Smooth muscle cell (in vitro differentiated cells): Measurements from ENCODE around the gene CBARP. TPM values are rescaled to one million over a fixed set of nuclear protein-coding genes. Genes with fewer than 3 reads are reported as not detected.

Experiments
- DNase-seq: peaks from one replicate; lab custom pipeline; 2025; ENCODE audit not compliant: unreplicated experiment; lab: John Stamatoyannopoulos, UW
- H2AFZ ChIP-seq: fragments of 200-600 bp; sonication (generic); 2 replicates; pipeline ENCODE4 v1.6.0; 2016; ENCODE audit warnings: antibody characterized with exemption, low read depth, mild to moderate bottlenecking
- H3F3A ChIP-seq: fragments of 200-600 bp; sonication (generic); 2 replicates; pipeline ENCODE4 v1.6.0; 2017; ENCODE audit warnings: antibody characterized with exemption, low read depth
- H3K27ac ChIP-seq: fragments of 200-600 bp; sonication (generic); 2 replicates; pipeline ENCODE4 v1.5.1; 2016; ENCODE audit warnings: low read depth, mild to moderate bottlenecking
- H3K27me3 ChIP-seq: fragments of 200-600 bp; sonication (generic); 2 replicates; pipeline ENCODE4 v1.6.1; 2016; ENCODE audit warnings: low read depth, mild to moderate bottlenecking
- H3K36me3 ChIP-seq: fragments of 200-600 bp; sonication (generic); 2 replicates; pipeline ENCODE4 v1.5.1; 2016; ENCODE audit warnings: low read depth
- H3K4me1 ChIP-seq: fragments of 200-600 bp; sonication (generic); 2 replicates; pipeline ENCODE4 v1.5.1; 2016; ENCODE audit warnings: low read depth
- H3K4me2 ChIP-seq: fragments of 200-600 bp; sonication (generic); 2 replicates; pipeline ENCODE4 v1.6.0; 2016; ENCODE audit warnings: mild to moderate bottlenecking
- H3K4me3 ChIP-seq: fragments of 200-600 bp; sonication (generic); 2 replicates; pipeline ENCODE4 v1.5.1; 2016; ENCODE audit warnings: mild to moderate bottlenecking
- H3K79me2 ChIP-seq: fragments of 200-600 bp; sonication (generic); 2 replicates; pipeline ENCODE4 v1.6.0; 2016; ENCODE audit warnings: low read depth, mild to moderate bottlenecking
- H3K9ac ChIP-seq: fragments of 200-600 bp; sonication (generic); 2 replicates; pipeline ENCODE4 v1.6.0; 2016; ENCODE audit warnings: low read depth
- H3K9me3 ChIP-seq: fragments of 200-600 bp; sonication (generic); replicated peaks from 2 replicates; pipeline ENCODE4 v1.5.1; 2016; ENCODE audit warnings: low read depth
- H4K20me1 ChIP-seq: fragments of 200-600 bp; sonication (generic); 2 replicates; pipeline ENCODE4 v1.6.0; 2016; ENCODE audit warnings: low read depth
- CTCF ChIP-seq: fragments of 200-600 bp; sonication (generic); IDR thresholded peaks from 2 replicates; pipeline ENCODE4 v1.5.1; 2017; ENCODE audit warnings: borderline replicate concordance, mild to moderate bottlenecking, antibody characterized with exemption; ENCODE audit not compliant: insufficient read depth, poor library complexity, severe bottlenecking
- WGBS: methylation state at CpG from one replicate; pipeline ENCODE4 v1.1.7; 2016; ENCODE audit warnings: low lambda C conversion rate; 5-methylcytosine and 5-hydroxymethylcytosine counted together
- polyA plus RNA-seq: library from polyadenylated mRNA; unstranded; fragments of >200 nt; fragmentation: Nextera tagmentation; extraction: Ambion mirVana; gene quantifications from 2 replicates; pipeline ENCODE4 v1.2.1, GENCODE V29; 2016
- total RNA-seq: library from RNA; depleted of rRNA; stranded (reverse); fragments of >200 nt; gene quantifications from 2 replicates; pipeline ENCODE4 v1.2.3, GENCODE V29; 2014

The CBARP gene
- total and polyA plus RNA-seq, 2 experiments from 2014 or later = 2.7 to 10.5 TPM

DNA sequence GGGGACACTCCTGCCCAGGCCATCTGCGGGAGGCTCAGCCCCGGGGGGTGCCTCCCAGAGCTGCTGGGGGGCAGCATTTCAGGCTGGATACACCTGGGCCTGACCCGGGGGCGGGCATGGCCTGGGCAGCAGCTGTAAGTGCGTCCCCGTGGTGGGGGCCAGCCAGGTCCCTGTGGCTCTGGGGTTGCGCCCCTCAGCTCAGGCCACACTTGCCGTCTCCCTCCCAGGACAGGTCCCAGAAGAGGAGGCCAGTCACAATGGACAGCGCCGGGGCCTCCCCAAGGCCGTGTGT lies 11.6 kb downstream of the CBARP start:
- H3K79me2 ChIP-seq = no peaks in the 10 kb centered on the region
- H2AFZ ChIP-seq = no peak overlapping the region
- peaks cover 45% of the 10 kb centered on the region for H4K20me1 ChIP-seq
- H3K4me2 ChIP-seq = no peak overlapping the region
- no peaks in the 10 kb centered on the region for H3F3A ChIP-seq
- H3K4me3 ChIP-seq = no peak overlapping the region
- no peaks in the 10 kb centered on the region for H3K27me3 ChIP-seq
- no peak for TF ChIP-seq CTCF
- H3K27ac ChIP-seq = no peak overlapping the region
- H3K4me1 ChIP-seq = no peaks in the 10 kb centered on the region
- H3K9me3 ChIP-seq = no peaks in the 10 kb centered on the region
- no peak overlapping the region for H3K9ac ChIP-seq
- no peaks in the 10 kb centered on the region for H3K36me3 ChIP-seq
- WGBS = 97% methylated on average over 10 of the region's 11 CpGs
- DNase-seq = no peak

DNA sequence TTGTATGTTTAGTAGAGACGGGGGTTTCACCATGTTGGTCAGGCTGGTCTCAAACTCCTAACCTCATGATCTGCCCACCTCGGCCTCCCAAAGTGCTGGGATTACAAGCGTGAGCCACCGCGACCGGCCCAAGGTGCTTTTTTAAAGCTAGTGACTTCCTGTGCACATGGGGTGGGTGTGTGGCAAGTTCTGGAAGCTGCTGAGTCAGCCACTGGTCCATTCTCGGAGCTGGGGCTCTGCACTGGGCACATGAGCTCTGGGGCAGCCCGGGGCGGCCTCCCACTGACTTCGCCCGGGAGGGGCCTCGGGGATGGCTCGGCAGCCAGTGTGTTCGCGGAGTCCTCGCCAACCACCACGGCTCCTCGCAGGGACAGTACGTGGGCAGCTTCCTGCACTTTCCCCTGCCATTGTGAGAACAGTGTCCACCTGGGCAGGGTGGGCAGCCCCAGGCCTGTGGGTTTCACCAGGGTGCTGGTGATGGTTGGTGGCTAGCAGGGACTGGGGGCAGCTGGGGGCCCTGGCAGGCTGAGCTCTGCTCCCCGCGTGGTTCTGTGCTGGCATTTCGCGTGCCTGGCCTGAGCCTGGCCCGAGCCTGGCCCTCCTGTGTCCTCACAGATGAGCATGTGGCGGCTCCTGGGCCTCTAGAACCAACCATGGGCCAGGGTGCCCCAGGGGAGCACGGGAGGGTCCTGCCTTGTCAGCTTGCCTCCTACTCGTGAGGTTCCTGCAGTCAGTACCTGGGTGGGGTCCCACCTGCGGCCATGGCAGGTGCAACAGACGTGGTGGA lies 12.2 kb downstream of the CBARP start:
- Histone ChIP-seq H2AFZ (no peak overlapping the region), H3K9ac (no peak overlapping the region), H3K4me1 (no peaks in the 10 kb centered on the region), H3K27me3 (no peaks in the 10 kb centered on the region), H3K79me2 (peaks cover 1% of the 10 kb centered on the region), H4K20me1 (peaks cover 50% of the 10 kb centered on the region), H3K4me3 (no peak overlapping the region), H3K4me2 (no peak overlapping the region), H3K36me3 (no peaks in the 10 kb centered on the region), H3F3A (no peaks in the 10 kb centered on the region), H3K27ac (no peak overlapping the region), H3K9me3 (no peaks in the 10 kb centered on the region)
- TF ChIP-seq CTCF = no peak
- no peak for DNase-seq
- WGBS = 87% methylated on average over 22 of the region's 29 CpGs

- Histone ChIP-seq H3K27me3 (no peaks in the 10 kb centered on the region), H3K79me2 (peaks cover 6% of the 10 kb centered on the region), H4K20me1 (peaks cover 57% of the 10 kb centered on the region), H3K27ac (no peak overlapping the region), H3K4me3 (no peak overlapping the region), H3K4me1 (no peaks in the 10 kb centered on the region), H2AFZ (no peak overlapping the region), H3K36me3 (no peaks in the 10 kb centered on the region), H3K9ac (no peak overlapping the region), H3K9me3 (no peaks in the 10 kb centered on the region), H3F3A (no peaks in the 10 kb centered on the region), H3K4me2 (no peak overlapping the region)
- 93% methylated on average over 16 of the region's 16 CpGs for WGBS
- no peak for TF ChIP-seq CTCF
- DNase-seq = no peak
These were observed 13.0 kb downstream of the CBARP start for GRCh38 chr19:1224847-1225246.

- Histone ChIP-seq H3K4me2 (no peak overlapping the region), H3K9me3 (no peaks in the 10 kb centered on the region), H2AFZ (no peak overlapping the region), H3K27ac (no peak overlapping the region), H3K27me3 (no peaks in the 10 kb centered on the region), H3K36me3 (no peaks in the 10 kb centered on the region), H4K20me1 (peaks cover 59% of the 10 kb centered on the region), H3K9ac (no peak overlapping the region), H3K79me2 (peaks cover 12% of the 10 kb centered on the region), H3K4me3 (no peak overlapping the region), H3F3A (no peaks in the 10 kb centered on the region), H3K4me1 (no peaks in the 10 kb centered on the region)
- TF ChIP-seq CTCF = no peak
- 97% methylated on average over 12 of the region's 16 CpGs for WGBS
- DNase-seq = no peak
These were observed 13.6 kb downstream of the CBARP start for GRCh38 chr19:1224047-1224825.
